ENCODE measurements around the gene ETV3.

GRCh38 chr1:157152510-157152909, 14.3 kb upstream of the ETV3 start:
- TF ChIP-seq CTCF (IDR thresholded peaks at IDR 0.05; ENCODE audit: low read depth, low read length, poor library complexity, severe bottlenecking), result no peak
- TF ChIP-seq EZH2phosphoT487 (IDR thresholded peaks at IDR 0.05; ENCODE audit: borderline replicate concordance, low read length), result no peak
